Upper lobe of left lung (tissue), 4 donors: Measurements from ENCODE around the gene NHERF2.

ENCODE experiments used
- CTCF ChIP-seq, 6 experiments: fragments of 450-650 bp in 4 of 6; fragments of 200-600 bp in 2 of 6; sonication (generic) in 2 of 6; IDR thresholded peaks; one replicate each; pipeline ENCODE4 v1.5.1; 2016 to 2019; ENCODE audit warnings: antibody characterized with exemption in 6 of 6
- POLR2A ChIP-seq, 4 donors: fragments of 450-650 bp; IDR thresholded peaks; one replicate each; pipeline ENCODE4 v1.5.1; 2016 to 2017; ENCODE audit warnings: antibody characterized with exemption in 4 of 4, mild to moderate bottlenecking in 2 of 4

- TF ChIP-seq CTCF (IDR thresholded peaks at IDR 0.05): no peak
- TF ChIP-seq POLR2A (IDR thresholded peaks at IDR 0.05): no peak
These were observed 34.3 kb downstream of the NHERF2 start for GRCh38 chr16:2061023-2061422.
